ENCODE data around the gene RBM26.
A peak's percentile ranks its signal among the peaks of the same experiment; 100 is the strongest.

Gene RBM26

GRCh38 chr13:79405831-79406596, at the start of gene RBM26:
TSS of gene RBM26 (minus strand) at chr13:79406255. CDS start at chr13:79405774, 481 bp downstream.
- peak; percentile 96 for DNase-seq

- DNase-seq: no peak
Measured at GRCh38 chr13:79455331-79455730, 49.3 kb upstream of the RBM26 start.

GRCh38 chr13:79452239-79452913, 46.3 kb upstream of the RBM26 start:
- DNase-seq: no peak

GRCh38 chr13:79451500-79451962, 45.5 kb upstream of the RBM26 start:
- peak; percentile 97 for DNase-seq

GRCh38 chr13:79450110-79450509, 44.1 kb upstream of the RBM26 start:
- peak; percentile 61 for DNase-seq

- DNase-seq: peak; percentile 58
Measured at GRCh38 chr13:79448413-79448812, 42.4 kb upstream of the RBM26 start.

GRCh38 chr13:79447741-79448140, 41.7 kb upstream of the RBM26 start:
- DNase-seq: no peak

GRCh38 chr13:79447141-79447540, 41.1 kb upstream of the RBM26 start:
- DNase-seq: no peak

GRCh38 chr13:79445968-79446645, 40.1 kb upstream of the RBM26 start:
- DNase-seq: no peak

- no peak for DNase-seq
Measured at GRCh38 chr13:79442706-79443105, 36.7 kb upstream of the RBM26 start.

GRCh38 chr13:79442221-79442620, 36.2 kb upstream of the RBM26 start:
- DNase-seq: no peak

- DNase-seq: no peak
Measured at GRCh38 chr13:79440958-79441528, 35.0 kb upstream of the RBM26 start.

GRCh38 chr13:79439275-79439674, 33.2 kb upstream of the RBM26 start:
- no peak for DNase-seq

- no peak for DNase-seq
Measured at GRCh38 chr13:79435561-79435990, 29.5 kb upstream of the RBM26 start.

GRCh38 chr13:79434556-79434955, 28.5 kb upstream of the RBM26 start:
- DNase-seq: no peak

GRCh38 chr13:79432992-79433391, 26.9 kb upstream of the RBM26 start:
- DNase-seq: no peak

GRCh38 chr13:79432086-79432485, 26.0 kb upstream of the RBM26 start:
- DNase-seq: no peak

- no peak for DNase-seq
Measured at GRCh38 chr13:79429309-79429708, 23.3 kb upstream of the RBM26 start.

GRCh38 chr13:79427883-79428282, 21.8 kb upstream of the RBM26 start:
- DNase-seq: no peak

- no peak for DNase-seq
Measured at GRCh38 chr13:79427265-79427664, 21.2 kb upstream of the RBM26 start.

- DNase-seq: peak; percentile 59
Measured at GRCh38 chr13:79423801-79424642, 18.0 kb upstream of the RBM26 start.

GRCh38 chr13:79423340-79423739, 17.3 kb upstream of the RBM26 start:
- no peak for DNase-seq
